Uterus (tissue), 2 donors: ENCODE data around the gene SLC34A3.

Experiments used
- CTCF ChIP-seq, 4 experiments: fragments of 200-600 bp in 2 of 4; fragments of 450-650 bp in 2 of 4; sonication (generic) in 2 of 4; IDR thresholded peaks; one replicate each; pipeline ENCODE4 v1.5.1; 2016 to 2019; ENCODE audit warnings: antibody characterized with exemption in 4 of 4, mild to moderate bottlenecking in 2 of 4, moderate library complexity in 1 of 4
- POLR2A ChIP-seq, 2 donors: fragments of 450-650 bp; IDR thresholded peaks; one replicate each; pipeline ENCODE4 v1.6.1; 2016; ENCODE audit warnings: antibody characterized with exemption in 2 of 2, mild to moderate bottlenecking in 1 of 2, moderate library complexity in 1 of 2

DNA sequence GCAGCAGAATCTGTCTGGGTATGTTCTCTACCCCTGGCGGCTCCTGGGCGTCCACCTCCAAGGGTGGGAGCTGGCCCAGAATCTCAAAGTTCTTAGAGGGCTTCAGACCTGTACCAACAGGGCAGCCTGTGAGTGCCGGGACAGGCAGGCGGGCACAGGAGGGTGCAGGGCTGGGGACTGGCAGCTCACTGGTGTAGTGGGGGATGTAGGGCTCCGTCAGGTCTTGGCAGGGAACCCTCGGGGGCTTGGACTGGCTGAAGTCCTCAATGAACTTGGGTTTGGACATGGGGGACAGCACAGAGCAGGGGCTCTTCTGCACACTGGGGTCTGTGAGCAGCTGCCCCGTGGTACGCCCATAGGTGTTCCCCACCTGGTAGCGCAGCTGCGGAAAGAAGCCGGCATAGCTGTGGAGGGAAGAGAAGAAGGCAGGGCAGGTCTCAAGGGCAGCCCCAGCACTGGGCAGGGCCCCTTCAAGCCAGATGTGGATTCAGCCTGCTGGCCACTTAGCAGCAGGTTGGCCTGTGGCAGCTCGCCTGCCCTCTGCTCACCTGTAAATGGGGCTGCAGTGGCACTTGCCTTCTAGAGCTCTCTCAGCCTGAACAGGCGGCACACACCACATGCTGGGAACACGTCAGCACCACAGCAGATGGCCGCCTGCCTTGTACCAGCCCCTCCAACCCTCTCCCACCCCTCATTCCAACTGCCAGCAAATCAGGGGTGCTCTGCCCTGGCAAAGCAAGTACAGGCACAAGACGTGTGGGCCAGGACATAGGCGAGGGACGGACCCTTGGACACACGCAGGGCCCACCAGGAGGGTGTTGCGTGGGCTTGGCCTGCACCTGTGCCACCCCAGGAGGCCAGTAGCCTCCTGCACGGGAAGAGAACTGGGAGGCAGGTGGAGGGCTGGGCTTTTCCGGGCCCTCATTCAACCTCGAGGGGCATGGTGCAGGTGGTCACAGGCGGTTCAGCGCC is 15.0 kb downstream of the SLC34A3 start:
- TF ChIP-seq CTCF (IDR thresholded peaks at IDR 0.05) (no peak), POLR2A (IDR thresholded peaks at IDR 0.05) (no peak)
